ENCODE measurements around the gene NDUFS8.

NDUFS8 gene

DNA sequence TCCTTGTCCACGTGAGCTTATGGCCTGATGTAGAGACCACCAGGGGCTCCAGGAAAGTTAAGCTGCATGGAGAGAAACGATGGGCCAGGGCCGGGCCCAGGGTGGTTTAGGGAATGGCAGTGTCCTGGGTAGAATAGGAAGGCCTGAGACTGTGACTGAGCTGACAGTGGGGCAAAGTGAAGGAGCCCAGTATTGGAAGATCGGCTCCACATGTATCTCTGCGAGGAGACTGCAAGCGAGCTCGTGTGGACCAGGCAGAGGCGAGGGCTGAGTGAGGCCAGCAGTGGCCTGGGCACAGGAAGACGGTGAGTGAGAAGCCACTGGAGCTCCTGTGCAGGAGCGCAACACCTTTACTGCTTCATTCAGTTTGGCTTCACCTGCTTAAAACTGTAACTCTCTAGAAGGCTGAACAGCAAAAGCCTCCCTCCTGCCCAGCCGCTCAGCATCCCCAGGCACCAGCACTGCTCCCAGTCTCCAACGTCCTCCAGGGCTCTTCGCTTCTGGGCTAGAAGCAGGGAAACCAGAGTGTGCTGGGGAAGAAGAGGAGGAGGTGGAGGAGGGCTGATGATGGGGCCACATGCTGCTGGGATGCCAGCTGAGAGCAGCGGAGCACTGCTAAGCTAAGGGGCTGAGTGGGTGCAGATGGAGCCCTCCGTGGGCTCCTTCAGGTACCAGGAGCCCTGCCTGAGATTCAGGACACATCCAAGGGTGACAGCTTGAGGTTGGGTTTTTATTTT, 21.8 kb downstream of the NDUFS8 start:
- DNase-seq, result no peak

DNA sequence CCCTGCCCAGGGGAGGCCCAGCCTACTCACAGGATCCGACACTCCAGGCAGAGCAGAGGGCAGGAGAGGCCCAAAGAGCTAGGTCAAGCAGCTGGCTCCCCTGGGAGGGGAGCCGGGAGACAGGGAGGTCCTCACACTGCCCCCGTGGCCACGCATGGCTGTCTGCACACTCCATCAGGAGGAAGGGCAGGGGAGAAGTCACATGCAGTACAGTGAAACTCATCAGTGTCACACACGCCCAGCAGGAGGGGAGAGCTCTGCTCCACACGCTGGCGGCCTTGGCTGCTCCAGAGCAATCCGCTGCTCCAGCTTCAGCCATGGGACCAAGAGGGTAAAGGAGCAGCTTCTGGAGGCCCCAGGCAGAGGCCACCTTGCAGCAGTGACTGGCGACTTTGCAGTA, 22.6 kb downstream of the NDUFS8 start:
- no peak for DNase-seq

DNA sequence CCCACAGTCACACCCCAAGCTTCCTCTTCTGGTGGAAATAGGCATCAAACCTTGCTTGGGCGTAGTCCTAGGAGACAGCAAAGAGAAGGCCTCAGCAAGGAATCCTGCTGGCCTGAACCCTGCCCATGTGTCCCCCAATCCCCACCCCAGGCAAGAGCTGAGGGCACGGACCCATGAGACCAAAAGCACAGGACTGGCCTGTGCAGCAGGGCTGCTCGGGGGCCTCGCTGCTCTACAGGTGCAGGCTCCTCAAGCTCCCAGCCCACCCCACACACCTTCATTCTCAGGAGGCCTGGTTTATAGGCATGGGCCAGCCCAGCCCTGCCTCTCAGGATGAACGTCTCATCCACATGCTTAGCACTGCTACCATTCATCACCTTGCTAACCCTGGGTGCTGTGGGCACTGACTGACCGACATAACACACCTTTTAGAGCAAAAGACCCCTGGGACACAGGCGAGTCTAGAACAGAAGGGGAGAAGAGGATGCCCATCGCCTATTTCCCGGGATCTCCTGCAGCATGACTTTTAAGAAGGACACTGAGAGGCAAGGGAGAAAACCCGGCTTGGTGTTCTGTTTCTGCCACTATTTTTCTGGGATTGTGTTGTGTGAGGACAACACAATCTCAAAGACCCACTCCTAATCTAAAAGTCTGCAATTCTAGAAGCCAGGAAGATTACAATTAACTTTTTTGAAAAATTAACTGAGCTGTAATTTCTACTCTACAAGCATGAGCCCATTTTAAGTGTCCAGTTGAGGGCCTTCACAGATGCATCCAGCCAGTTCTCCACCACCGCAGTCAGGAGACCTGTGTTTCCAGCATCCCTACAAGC, 23.7 kb downstream of the NDUFS8 start:
- no peak for DNase-seq

DNA sequence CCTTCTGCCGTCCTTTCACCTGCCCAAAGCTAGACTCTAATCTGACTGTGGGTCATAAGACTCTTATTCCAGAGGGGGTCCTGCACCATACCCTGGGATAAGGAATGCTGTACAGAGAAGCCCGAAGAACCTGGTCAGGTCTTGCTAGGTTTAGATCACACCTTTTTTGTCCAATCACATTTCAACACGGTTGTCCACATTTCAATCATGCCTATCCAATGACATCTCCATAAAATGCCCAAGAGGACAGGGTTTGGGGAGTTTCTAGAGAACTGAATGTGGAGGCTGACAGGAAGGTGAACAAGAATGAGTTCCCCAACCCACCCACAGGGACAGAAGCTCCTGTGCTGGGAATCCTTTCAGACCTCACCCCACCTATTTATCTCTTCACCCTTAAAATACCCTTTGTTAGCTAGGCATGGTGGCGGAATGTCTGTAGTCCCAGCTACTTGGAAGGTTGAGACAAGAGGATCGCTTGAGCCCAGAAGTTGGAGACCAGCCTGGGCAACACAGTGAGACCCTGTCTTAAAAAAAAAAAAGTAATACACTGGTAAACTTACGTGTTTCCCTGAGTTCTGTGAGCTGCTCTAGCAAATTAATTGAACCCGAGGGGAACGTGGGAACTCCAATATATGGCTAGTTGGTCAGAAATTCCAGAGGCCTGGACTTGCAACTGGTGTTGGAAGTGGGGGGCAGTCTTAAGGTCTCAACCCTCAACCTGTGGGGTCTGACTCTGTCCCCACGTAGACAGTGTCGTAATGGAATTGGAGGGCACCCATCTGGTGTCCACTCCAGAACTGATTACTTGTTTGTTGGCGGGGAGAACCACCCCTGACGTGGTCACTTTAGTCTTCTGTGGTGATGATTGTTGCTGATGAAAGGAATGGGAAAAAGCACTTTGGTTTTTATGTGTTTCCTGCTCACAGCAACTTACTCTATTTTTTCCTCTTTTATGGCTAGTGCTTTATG, 26.1 kb downstream of the NDUFS8 start:
- no peak for DNase-seq

DNA sequence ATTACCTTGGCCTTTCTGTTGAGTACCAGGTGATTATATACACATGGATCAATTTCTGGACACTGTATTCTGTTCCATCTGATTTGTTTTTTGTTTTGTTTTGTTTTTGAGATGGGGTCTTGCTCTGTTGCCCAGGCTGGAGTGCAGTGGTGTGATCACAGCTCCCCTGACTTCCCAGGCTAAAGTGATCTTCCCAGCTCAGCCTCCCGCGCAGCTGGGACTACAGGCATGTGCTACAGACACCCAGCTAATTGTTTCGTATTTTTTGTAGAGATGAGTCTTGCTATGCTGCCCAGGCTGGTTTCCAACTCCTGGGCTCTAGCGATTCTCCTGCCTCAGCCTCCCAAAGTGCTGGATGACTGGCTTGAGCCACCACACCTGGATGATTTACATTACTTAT, 27.3 kb downstream of the NDUFS8 start:
- DNase-seq, result no peak

DNA sequence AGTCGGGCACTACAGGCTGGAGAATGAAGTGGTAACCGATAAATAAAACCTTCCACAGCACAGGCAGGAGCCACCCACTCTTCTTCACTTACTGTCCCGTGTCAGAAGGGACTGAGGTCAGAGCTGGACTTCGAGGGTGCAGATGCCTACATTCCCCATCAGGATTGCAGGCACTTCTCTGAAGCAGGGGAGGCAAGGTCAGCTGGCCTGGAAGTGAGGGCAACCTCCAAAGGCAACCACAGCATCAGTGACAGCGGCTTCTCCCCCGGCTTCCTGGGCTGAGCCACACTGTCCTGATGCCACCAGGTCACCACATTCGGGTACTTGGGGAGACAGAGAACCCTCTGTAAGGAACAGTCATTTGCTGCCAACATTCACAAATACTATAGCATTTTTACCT, 31.0 kb downstream of the NDUFS8 start:
- DNase-seq, result peak in 1 of 2 donors; percentile 18

DNA sequence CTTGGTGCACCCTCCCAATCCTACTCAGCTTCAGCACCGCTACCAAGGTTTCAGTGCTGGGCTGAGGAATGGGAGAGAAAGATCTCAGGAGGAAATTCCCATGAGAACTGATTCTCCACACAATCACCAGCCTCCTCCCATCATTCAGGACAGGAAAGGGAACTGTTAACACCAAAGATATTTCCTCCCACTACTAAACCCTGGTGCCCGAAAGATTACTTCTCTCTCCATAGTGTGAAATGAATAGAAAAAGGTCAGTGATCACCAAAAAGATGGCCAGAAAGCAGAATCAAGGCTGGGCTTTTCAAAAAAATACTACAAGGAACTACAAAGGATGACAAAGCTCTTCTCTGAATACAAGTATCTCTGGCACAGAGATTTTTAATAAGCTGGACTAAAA, 34.4 kb downstream of the NDUFS8 start:
- DNase-seq, result peak; percentile 20 to 40

DNA sequence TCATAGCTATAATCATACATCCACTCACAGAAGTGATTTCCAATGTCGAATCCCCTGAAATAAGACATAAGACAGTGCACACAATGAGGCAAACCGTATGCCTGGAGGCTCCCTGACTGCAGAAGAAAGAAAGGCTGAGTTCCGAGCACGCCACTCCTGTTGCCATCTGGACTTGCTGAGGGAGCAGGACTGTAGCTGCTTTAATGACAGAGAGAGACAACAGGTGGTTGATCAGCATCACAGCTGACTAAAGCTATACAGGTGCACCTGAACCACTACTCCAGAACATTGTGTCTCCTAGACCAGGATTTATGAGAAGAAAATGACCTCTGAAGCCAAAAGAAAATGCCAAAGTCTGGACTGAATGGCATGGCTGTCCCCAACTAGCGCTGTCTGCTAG, 35.4 kb downstream of the NDUFS8 start:
- no peak for DNase-seq

DNA sequence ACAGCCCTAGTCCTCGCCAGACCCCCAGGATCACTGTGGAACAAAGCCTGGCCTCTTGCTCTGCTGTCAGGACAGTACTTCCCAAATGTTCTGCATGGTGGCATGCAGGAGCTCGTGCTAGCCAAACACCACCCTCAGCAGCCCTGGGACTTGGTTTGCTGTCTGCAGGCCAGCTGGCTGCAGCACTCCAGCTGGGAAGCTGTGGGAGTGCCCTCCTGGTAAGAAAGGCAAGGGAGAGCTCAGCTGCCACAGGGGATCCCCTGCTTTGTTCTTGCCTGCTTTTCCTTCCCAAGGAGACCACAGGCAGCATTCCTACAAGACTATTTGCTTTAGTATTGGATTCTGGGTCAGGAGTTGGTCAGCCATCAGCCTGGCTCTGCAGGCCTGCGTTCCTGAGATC, 36.3 kb downstream of the NDUFS8 start:
- no peak for DNase-seq

DNA sequence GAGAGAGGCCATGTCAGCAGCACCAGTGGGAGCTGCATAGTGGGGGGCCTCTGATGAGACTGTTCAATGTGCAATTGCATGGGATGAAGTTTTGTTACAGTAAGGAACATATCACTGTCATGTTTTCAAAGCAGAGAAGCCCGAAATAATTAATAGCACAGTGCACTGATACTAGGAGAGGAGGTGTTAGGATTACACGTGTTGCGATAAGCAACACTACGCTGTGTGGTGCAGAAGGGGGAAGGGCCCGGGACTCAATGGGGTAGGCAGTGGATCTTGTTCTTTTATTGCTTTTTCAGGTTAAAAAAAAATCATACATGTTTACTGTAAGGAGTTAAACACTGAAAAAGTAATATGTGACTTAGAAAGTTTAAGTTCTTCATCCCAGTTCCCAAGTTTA, 37.5 kb downstream of the NDUFS8 start:
- no peak for DNase-seq

DNA sequence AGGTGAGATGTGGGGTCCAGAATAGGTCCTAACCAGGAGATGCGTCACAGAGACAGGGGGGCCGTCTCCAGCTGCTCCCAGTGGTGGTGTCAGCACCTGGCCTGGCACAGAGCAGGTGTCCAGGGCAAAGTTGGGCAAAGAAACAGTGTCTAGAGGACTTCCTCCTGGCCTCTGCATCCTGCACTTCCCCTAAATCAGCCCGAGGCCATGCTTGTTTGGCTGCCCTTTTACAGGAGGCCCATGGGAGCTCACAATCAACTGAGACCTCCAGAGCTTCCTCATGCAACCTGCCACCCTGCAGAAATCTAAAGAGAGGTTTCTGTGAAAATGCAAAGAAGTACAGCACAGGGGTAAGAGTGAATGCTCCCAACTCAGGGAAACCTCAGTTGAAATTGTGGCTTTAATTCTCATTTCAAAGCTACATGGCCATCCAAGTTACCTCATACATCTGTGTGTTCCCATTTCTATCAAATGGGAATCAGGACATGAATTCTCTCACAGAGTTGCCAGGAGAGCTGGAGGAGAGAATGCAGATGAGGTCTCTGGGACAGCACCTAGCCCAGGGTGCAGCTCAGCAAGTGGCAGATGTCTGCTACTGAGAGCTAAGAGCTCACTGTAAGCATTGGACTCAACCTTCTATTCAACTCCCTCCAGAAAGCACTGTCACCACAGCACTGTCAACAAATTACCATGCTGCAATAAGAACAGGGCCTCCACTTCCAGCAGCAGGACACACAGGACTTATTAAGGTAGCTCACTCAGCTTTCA, 41.0 kb downstream of the NDUFS8 start:
- no peak for DNase-seq

DNA sequence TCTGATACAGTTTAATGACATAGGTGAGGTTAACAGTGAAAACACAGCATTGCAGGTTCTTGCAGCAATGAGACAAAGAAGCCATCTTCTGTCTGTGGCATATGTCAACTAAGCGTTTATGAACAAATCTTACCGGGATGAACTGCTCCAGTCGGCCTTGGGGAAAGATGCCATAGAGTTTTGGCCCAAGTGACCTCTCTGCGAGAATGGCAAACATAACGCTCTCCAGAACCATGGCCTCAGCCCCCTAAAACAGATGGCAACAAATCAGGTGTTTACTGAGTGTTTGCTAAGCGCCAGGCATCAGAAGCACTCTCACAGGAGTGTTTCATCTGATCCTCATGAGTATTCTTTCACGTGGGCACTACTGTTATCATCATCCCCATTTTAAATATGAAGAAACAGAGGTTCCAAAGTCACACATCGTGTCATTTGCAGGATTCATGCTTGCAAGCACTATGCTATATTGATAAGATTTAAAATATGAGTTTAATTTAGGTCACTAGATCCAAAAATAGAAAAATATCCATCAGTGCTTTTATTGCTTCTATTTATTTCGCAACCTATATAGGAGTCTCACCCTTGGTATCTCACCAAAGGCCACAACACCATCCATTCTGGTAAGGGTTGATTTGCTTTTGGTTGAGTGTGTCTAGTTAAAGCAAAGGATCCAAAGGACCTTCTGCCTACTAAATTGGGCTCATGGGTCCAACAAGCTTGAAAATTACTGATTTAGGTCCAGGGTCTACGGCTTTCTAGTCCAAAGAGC, 44.3 kb downstream of the NDUFS8 start:
- DNase-seq, result no peak

DNA sequence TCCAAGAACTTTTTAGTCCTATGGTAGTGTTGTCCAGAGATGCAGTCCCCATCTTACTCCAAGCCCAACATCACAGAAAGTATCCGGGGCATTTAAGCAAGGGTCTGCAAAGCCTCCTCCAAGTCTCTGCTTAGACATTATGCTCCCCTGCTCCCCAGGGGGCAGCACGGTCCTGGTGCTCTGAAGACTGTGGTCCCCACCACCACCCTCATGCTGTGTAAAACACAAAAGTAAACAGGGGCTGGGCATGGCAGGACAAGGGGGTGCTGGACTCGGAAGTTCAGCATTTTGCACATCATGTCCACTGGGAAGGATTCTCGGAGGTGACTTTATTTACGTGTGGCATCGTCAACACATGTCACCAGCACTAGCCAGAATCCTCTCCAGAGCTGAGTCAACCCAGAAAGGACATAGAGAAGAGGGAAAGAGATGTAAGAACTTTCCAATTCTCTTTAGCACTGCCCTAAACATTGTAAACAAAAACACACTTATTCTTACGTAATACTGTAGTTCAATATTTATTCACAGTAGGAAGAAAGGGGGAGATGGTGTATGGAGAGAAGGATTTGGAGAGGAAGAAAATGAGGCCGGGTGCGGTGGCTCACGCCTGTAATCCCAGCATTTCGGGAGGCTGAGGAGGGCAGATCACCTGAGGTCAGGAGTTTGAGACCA, 46.0 kb downstream of the NDUFS8 start:
- no peak for DNase-seq

DNA sequence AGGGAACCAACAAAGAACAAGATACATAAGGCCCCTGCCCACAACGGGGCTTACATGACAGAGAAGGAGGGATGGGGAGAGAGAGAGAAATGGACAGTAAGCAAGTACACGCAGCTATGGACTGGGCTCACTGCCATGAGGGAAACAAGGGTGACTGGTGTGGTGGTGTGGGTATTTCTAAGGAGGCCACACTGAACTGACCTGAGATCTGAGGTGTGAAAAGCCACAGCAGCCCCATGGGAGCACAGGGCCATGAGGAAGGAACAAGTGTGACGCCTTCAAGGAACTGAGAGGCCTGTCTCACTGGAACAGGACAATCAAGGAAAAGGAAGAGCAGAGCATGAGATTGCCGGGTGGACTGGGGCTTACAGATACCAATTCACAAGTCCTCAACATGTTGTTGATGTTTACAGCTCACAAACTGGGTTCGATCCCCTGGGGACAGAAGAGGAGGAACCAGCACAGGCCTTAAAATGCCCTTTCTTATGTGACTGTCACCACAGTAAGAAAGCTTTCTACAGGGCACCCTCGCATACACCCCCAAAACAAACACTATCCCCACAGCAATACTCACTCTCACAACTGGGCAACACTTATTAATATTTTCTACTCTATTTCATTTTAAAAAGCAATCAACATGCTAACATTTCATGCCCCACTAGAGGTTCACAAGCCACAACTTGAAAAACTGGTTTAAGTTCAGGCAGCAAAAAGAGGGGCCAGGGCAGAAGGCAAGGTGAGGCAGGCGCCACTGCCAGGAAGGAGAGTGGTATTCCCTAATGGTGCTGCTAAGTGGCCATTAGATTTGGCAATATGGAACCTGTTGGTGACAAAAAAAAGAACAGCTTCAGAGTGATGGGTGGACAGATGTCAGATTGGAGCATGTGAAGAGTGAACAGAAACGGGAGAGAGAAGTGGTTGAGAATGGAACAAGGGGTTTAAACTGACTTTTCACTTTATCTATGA, 47.4 kb downstream of the NDUFS8 start:
- DNase-seq, result no peak

DNA sequence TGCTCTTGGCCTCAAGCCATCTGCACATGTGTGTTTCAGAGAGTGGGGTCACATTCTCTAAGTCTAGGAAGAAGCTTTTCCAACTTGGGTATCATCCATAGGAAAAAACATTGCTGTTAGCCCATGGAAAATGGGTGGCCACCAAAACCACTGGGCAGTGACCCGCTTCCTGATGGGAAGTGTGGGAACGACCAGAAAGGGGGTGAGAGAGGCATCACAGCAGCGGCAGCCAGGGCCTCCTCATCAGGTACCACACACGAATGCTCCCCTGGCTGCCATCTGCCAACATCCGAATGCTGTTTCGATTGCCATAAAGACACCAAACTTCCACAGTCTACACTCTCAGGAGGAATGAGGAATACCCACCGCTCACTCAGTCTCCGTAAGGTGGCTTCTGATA, 50.4 kb downstream of the NDUFS8 start:
- no peak for DNase-seq

DNA sequence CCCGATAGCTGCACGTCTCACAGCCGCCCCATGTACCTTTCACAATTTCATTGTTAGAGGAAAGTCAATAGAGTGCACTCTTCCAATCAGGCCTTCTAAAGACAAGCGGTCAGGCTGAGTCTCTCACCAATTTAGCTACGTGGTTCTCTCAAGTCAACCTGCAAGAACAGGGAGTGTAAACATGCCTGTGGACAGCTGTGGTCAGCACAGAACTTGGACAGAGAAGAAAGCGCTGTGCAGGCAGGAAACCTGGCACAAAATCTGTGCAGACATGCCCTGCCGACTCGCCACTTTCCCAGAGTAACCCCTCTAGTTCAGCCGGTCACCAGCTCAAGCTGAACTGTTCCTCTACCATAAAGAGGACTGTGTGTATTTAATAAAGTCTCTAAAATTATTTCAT, 51.2 kb downstream of the NDUFS8 start:
- no peak for DNase-seq

DNA sequence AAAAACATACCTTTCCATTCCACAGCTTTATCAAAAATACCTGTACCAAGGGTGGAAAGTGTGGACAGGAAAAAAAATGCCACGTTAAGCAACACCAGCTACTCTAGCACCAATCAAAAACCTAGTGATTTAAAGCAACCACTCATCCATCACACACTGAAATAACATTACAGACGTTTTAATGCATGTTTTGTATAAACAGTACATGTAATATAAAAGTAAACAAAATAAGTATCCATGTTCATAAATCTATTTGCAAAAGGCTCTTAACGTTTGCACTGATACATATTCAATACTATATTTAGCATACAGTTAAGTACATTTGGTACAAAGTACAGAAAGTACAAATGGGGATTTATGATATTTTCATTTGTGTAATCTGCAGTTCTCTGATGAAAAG, 52.0 kb downstream of the NDUFS8 start:
- DNase-seq, result no peak

DNA sequence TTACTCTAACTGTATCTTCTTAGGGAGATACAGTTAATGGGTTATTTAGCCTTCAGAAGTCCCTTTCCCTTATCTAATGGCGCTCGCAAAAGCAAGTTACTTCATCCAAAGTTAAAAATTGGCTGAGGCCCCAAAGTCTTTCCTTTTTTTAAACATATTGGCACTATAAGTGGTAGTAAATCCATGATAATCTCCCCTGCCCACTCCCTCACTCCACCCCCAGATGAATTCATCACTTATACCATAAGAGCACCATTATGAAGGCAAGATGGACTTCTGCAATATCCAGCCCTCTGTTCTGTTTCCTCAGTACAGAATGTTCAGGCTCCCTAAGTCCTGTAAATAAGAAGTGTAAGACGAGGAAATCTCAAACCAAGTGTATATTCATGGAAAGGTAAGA, 53.0 kb downstream of the NDUFS8 start:
- no peak for DNase-seq

All from inflammatory macrophage treated with lipopolysaccharide for 1 hour (primary cell).